ENCODE results near the gene CES4A.

The CES4A gene

GRCh38 chr16:67016681-67017420 lies 28.5 kb downstream of the CES4A start:
- Histone ChIP-seq H3K9me3 (no peaks in the 10 kb centered on the region), H3K36me3 (no peaks in the 10 kb centered on the region), H3K27ac (no peak overlapping the region), H3K27me3 (no peaks in the 10 kb centered on the region), H3K4me3 (no peak overlapping the region), H3K4me1 (peaks cover 0 to 28% (median 18%) of the 10 kb centered on the region in 4 donors)
- peak in 1 of 2 donors; percentile 53 for DNase-seq
- intact Hi-C loops (cut with DNase I; ENCODE audit: low total_unique reads), result loop anchor here (5.0 kb wide), 1 partner anchor 140 kb away; the partner anchor contains the start of genes FBXL8 and TRADD
- TF ChIP-seq, protein P1, sequence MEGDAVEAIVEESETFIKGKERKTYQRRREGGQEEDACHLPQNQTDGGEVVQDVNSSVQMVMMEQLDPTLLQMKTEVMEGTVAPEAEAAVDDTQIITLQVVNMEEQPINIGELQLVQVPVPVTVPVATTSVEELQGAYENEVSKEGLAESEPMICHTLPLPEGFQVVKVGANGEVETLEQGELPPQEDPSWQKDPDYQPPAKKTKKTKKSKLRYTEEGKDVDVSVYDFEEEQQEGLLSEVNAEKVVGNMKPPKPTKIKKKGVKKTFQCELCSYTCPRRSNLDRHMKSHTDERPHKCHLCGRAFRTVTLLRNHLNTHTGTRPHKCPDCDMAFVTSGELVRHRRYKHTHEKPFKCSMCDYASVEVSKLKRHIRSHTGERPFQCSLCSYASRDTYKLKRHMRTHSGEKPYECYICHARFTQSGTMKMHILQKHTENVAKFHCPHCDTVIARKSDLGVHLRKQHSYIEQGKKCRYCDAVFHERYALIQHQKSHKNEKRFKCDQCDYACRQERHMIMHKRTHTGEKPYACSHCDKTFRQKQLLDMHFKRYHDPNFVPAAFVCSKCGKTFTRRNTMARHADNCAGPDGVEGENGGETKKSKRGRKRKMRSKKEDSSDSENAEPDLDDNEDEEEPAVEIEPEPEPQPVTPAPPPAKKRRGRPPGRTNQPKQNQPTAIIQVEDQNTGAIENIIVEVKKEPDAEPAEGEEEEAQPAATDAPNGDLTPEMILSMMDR (IDR thresholded peaks at IDR 0.05), result no peak

DNA sequence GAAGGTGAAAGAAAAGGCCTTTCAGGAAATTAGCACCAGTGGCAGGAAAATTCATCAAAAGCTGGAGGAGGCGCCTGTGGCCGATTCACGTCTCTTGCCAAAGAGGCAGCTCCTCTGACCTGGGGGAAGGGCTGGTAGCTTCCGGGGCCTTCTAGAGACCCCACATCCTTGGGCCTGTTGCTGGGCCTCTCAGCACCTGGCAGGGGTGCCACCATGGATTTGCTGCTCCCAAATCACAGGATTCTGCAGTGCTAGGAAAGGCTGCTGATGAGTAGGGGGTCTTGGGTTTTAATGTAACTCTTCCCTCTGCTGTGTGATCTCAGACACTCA lies 29.0 kb downstream of the CES4A start:
- no peaks in the 10 kb centered on the region for H3K27me3 ChIP-seq
- no peak overlapping the region for H3K27ac ChIP-seq
- TF ChIP-seq, protein P1 (IDR thresholded peaks at IDR 0.05), result no peak
- DNase-seq, result no peak
- H3K4me1 ChIP-seq, result peaks cover 0 to 28% (median 18%) of the 10 kb centered on the region in 4 donors
- intact Hi-C loops (cut with DNase I; ENCODE audit: low total_unique reads), result loop anchor here (5.0 kb wide), 1 partner anchor 140 kb away; the partner anchor contains the start of genes FBXL8 and TRADD
- no peak overlapping the region for H3K4me3 ChIP-seq
- H3K9me3 ChIP-seq, result no peaks in the 10 kb centered on the region
- H3K36me3 ChIP-seq, result no peaks in the 10 kb centered on the region

- Histone ChIP-seq H3K9me3 (no peaks in the 10 kb centered on the region), H3K36me3 (no peaks in the 10 kb centered on the region), H3K4me3 (no peak overlapping the region), H3K27me3 (no peaks in the 10 kb centered on the region), H3K4me1 (peaks cover 0 to 25% (median 18%) of the 10 kb centered on the region in 4 donors), H3K27ac (no peak overlapping the region)
- DNase-seq, result peak; percentile 55 to 74
- intact Hi-C loops (cut with DNase I; ENCODE audit: low total_unique reads), result loop anchor here (5.0 kb wide), 1 partner anchor 139 kb away; the partner anchor contains the start of genes FBXL8 and TRADD
- TF ChIP-seq, protein P1 (IDR thresholded peaks at IDR 0.05), result peak; percentile 45 to 63
Observed at GRCh38 chr16:67017810-67018488, 29.6 kb downstream of the CES4A start.

- intact Hi-C loops (cut with DNase I; ENCODE audit: low total_unique reads), result loop anchor here (5.0 kb wide), 1 partner anchor 138 kb away; the partner anchor contains the start of genes FBXL8 and TRADD
- no peak overlapping the region for H3K27ac ChIP-seq
- peaks cover 0 to 12% (median 8%) of the 10 kb centered on the region in 4 donors for H3K4me1 ChIP-seq
- TF ChIP-seq, protein P1 (IDR thresholded peaks at IDR 0.05), result no peak
- no peaks in the 10 kb centered on the region for H3K27me3 ChIP-seq
- DNase-seq, result peak in 1 of 2 donors; percentile 16
- no peaks in the 10 kb centered on the region for H3K36me3 ChIP-seq
- H3K4me3 ChIP-seq, result no peak overlapping the region
- H3K9me3 ChIP-seq, result no peaks in the 10 kb centered on the region
Observed at GRCh38 chr16:67019171-67019570, 30.8 kb downstream of the CES4A start.

GRCh38 chr16:67021321-67021720 lies 32.9 kb downstream of the CES4A start:
- intact Hi-C loops (cut with DNase I; ENCODE audit: low total_unique reads), result loop anchor here (10.0 kb wide), 1 partner anchor 163 kb away; the partner anchor contains the start of gene MATCAP1
- no peaks in the 10 kb centered on the region for H3K4me1 ChIP-seq
- no peaks in the 10 kb centered on the region for H3K27me3 ChIP-seq
- no peak overlapping the region for H3K4me3 ChIP-seq
- no peak overlapping the region for H3K27ac ChIP-seq
- DNase-seq, result peak in 1 of 2 donors; percentile 29
- TF ChIP-seq, protein P1 (IDR thresholded peaks at IDR 0.05), result no peak
- H3K36me3 ChIP-seq, result no peaks in the 10 kb centered on the region
- no peaks in the 10 kb centered on the region for H3K9me3 ChIP-seq

Measured in tibial artery (tissue), 4 donors.